ENCODE data around the gene RGPD3.
"Not testable (repeated sequence)": the region's sequence is repeated elsewhere in the genome, so short reads cannot be mapped to it uniquely, and the experiment has no call there.

The RGPD3 gene

GRCh38 chr2:106498549-106498948 lies 30.3 kb upstream of the RGPD3 start:
- DNase-seq (ENCODE audit: low read depth); H3K4me3 ChIP-seq (ENCODE audit: low read depth, low read length): not testable (repeated sequence)

- DNase-seq (ENCODE audit: low read depth): peak; percentile 4
- not testable (repeated sequence) for H3K4me3 ChIP-seq (ENCODE audit: low read depth, low read length)
These were observed 24.7 kb upstream of the RGPD3 start for GRCh38 chr2:106492913-106493312.

GRCh38 chr2:106492399-106492798 lies 24.2 kb upstream of the RGPD3 start:
- not testable (repeated sequence) for DNase-seq (ENCODE audit: low read depth); H3K4me3 ChIP-seq (ENCODE audit: low read depth, low read length)

GRCh38 chr2:106489701-106490100 lies 21.5 kb upstream of the RGPD3 start:
- not testable (repeated sequence) for DNase-seq (ENCODE audit: low read depth); H3K4me3 ChIP-seq (ENCODE audit: low read depth, low read length)

- not testable (repeated sequence) for DNase-seq (ENCODE audit: low read depth)
These were observed 19.4 kb upstream of the RGPD3 start for GRCh38 chr2:106487386-106488191.

GRCh38 chr2:106486551-106487385 lies 18.6 kb upstream of the RGPD3 start, which contains the start of gene CD8B2:
TSS of gene CD8B2 (plus strand) at chr2:106487364. CDS start at chr2:106487427, 63 bp downstream.
- DNase-seq (ENCODE audit: low read depth); H3K4me3 ChIP-seq (ENCODE audit: low read depth, low read length): not testable (repeated sequence)

More at GRCh38 chr2:106487386-106488191, 19.4 kb upstream of the RGPD3 start:
- not testable (repeated sequence) for H3K4me3 ChIP-seq (ENCODE audit: low read depth, low read length)

GRCh38 chr2:106479563-106479962 lies 11.3 kb upstream of the RGPD3 start:
- not testable (repeated sequence) for H3K4me3 ChIP-seq (ENCODE audit: low read depth, low read length); DNase-seq (ENCODE audit: low read depth)

- DNase-seq (ENCODE audit: low read depth); H3K4me3 ChIP-seq (ENCODE audit: low read depth, low read length): not testable (repeated sequence)
These were observed 9.4 kb upstream of the RGPD3 start for GRCh38 chr2:106477647-106478046.

GRCh38 chr2:106470658-106471057 lies 2.4 kb upstream of the RGPD3 start:
- TF ChIP-seq CTCF (conservative IDR thresholded peaks at IDR 0.05; ENCODE audit: low read depth, low read length): peak; percentile 27
- not testable (repeated sequence) for H3K4me3 ChIP-seq (ENCODE audit: low read depth, low read length); DNase-seq (ENCODE audit: low read depth)

GRCh38 chr2:106467516-106467915 lies 697 bp downstream of the RGPD3 start:
- not testable (repeated sequence) for DNase-seq (ENCODE audit: low read depth); H3K4me3 ChIP-seq (ENCODE audit: low read depth, low read length)

GRCh38 chr2:106461882-106462281 lies 6.3 kb downstream of the RGPD3 start:
- peak; percentile 1 for DNase-seq (ENCODE audit: low read depth)
- TF ChIP-seq CTCF (conservative IDR thresholded peaks at IDR 0.05; ENCODE audit: low read depth, low read length): peak; percentile 18
- H3K4me3 ChIP-seq (ENCODE audit: low read depth, low read length): not testable (repeated sequence)

- H3K4me3 ChIP-seq (ENCODE audit: low read depth, low read length); DNase-seq (ENCODE audit: low read depth): not testable (repeated sequence)
These were observed 77.5 kb downstream of the RGPD3 start for GRCh38 chr2:106390680-106391079.

GRCh38 chr2:106388814-106389410 lies 79.3 kb downstream of the RGPD3 start:
- DNase-seq (ENCODE audit: low read depth); H3K4me3 ChIP-seq (ENCODE audit: low read depth, low read length): not testable (repeated sequence)

GRCh38 chr2:106384548-106384947 lies 83.7 kb downstream of the RGPD3 start:
- H3K4me3 ChIP-seq (ENCODE audit: low read depth, low read length); DNase-seq (ENCODE audit: low read depth): not testable (repeated sequence)

GRCh38 chr2:106381867-106382266 lies 86.3 kb downstream of the RGPD3 start:
- H3K4me3 ChIP-seq (ENCODE audit: low read depth, low read length); DNase-seq (ENCODE audit: low read depth): not testable (repeated sequence)

- not testable (repeated sequence) for H3K4me3 ChIP-seq (ENCODE audit: low read depth, low read length); DNase-seq (ENCODE audit: low read depth)
These were observed 88.6 kb downstream of the RGPD3 start for GRCh38 chr2:106379567-106379966.

Measured in choroid plexus epithelial cell (primary cell).